Measurements from ENCODE around the gene OCIAD1.

Gene OCIAD1, protein sequence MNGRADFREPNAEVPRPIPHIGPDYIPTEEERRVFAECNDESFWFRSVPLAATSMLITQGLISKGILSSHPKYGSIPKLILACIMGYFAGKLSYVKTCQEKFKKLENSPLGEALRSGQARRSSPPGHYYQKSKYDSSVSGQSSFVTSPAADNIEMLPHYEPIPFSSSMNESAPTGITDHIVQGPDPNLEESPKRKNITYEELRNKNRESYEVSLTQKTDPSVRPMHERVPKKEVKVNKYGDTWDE

DNA sequence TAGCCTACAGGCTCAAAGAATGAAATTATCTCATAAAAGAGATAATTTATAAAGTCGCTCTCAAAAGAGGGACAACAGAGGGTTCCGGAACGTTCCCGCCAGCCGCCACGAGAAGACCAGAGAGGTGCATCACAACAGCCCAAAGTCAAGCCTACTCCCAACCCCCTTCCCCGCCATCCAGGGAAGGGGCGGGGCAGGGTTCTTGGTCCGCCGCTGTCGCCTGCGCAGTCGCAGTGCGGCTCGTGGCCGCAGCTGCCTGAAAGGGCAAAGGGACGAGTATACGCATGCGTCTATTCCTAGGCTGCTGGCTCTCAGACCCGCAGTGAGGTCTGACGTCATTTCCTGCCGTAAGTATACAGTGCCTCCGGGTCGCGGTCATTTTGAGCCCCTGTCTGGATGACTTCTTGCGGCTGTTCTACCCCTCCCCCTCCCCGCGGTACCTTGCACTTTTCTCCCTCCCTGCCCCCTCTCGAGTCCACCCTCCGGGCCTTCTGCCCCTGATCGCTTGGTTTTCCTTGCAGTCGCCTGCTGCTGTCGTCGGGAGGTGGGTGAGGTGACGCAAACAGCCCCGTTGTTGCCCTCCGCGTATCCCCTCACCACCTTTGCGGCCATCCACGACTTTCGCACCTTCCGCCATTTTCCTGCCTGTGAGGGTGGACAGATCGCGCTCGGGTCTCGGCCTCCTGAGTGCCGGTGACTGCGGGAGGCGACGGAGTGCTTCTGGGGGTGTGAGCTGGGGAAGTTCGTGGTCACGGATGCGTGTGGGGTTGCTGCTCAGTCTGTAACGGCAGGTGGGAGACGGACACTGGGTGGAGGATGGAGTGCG, at the start of gene OCIAD1:
Gene OCIAD1 (plus strand): TSS at position 383 of the 826 bp plus-strand sequence. CDS start 1,537 bp downstream, outside the sequence.
- TF ChIP-seq, protein P1, sequence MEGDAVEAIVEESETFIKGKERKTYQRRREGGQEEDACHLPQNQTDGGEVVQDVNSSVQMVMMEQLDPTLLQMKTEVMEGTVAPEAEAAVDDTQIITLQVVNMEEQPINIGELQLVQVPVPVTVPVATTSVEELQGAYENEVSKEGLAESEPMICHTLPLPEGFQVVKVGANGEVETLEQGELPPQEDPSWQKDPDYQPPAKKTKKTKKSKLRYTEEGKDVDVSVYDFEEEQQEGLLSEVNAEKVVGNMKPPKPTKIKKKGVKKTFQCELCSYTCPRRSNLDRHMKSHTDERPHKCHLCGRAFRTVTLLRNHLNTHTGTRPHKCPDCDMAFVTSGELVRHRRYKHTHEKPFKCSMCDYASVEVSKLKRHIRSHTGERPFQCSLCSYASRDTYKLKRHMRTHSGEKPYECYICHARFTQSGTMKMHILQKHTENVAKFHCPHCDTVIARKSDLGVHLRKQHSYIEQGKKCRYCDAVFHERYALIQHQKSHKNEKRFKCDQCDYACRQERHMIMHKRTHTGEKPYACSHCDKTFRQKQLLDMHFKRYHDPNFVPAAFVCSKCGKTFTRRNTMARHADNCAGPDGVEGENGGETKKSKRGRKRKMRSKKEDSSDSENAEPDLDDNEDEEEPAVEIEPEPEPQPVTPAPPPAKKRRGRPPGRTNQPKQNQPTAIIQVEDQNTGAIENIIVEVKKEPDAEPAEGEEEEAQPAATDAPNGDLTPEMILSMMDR (IDR thresholded peaks at IDR 0.05) = no peak

DNA sequence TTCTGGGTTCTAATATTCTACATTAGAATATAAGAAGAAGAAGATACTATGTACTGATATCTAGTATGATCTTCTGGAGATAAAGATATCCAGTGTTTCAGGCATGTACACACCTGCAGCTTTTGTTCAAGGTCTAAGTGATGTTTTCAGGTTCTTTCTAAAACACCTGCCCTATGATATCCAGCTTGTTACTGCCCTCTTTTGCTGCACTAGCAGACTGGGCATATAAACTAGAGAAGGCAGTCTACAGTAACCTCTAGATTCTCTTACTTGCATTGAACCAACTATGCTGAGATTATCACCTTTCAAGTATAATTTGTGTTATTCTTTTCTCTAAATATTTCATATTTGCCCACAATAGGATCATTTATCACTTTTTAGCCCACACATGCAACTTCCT, 48.9 kb upstream of the OCIAD1 start:
- TF ChIP-seq, protein P1 (IDR thresholded peaks at IDR 0.05) = no peak

DNA sequence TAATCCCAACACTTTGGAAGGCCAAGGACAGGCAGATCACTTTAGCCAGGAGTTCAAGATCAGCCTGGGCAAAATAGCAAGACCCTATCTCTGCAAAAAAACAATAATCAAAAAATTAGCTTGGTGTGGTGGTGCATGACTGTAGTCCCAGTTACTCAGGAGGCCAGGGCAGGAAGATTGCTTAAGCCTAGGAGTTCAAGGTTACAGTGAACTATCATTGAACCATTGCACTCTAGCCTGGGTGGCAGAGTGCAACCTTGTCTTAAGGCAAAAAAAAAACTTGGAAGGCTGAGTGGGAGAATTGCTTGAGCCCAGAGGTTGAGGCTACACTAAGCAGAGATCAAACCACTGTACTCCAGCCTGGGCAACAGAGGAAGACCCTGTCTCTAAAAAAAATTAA, 45.6 kb upstream of the OCIAD1 start:
- TF ChIP-seq, protein P1 (IDR thresholded peaks at IDR 0.05) = no peak

DNA sequence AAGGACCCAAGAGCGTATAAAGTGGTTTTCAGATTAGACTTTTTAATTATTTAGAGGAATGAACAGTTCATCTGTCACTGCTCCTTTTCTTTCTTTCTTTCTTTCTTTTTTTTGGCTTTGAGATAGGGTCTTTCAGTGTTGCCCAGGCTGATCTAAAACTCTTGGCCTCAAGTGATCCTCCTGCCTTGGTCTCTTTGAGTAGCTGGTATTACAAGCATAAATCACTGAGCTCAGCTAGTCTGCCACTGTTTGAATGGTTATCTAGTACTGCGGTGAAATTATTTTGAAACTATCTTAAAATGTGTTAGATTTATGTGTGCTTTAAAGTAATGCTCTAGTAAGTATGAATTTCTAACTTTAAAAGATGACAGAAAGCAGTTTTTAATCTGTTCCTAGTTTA, 44.3 kb upstream of the OCIAD1 start:
- TF ChIP-seq, protein P1 (IDR thresholded peaks at IDR 0.05) = no peak

DNA sequence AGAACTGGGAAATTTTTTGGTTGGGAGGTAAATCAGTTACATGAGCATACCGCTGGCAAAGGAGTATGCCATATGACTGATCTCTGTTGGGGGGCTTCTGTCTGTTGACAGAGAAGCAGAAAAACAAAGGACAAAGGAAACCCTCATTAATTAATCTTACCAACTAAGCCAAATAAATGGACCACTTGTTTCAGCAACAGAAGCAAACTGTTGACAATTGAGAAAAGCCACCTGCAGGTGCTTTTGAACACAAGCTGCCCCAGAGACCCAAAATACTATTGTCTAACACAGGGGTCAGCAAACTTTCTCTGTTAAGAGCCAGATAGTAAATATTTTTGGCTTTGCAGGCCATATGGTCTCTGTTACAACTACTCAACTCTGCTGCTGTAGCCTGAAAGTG, 43.8 kb upstream of the OCIAD1 start:
- TF ChIP-seq, protein P1 (IDR thresholded peaks at IDR 0.05) = no peak

DNA sequence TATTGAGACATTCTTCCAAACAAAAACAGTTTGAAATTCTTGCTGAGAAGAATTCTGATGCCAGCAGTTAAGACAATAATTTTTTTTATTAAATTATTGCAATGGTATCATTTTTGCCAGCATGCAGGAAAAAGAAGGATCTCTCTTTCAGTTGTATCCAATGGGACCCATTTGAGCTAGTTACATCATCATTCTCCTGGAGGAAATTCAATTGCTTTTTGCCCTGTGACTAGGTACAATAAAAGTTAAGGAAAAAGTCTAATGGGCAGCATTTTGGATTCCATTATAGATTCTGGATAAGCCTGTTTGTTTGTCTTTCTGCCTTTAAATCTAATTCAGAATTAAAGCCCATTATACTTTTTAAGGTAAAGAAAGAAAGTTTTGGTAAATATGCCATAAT, 40.3 kb upstream of the OCIAD1 start:
- TF ChIP-seq, protein P1 (IDR thresholded peaks at IDR 0.05) = no peak

DNA sequence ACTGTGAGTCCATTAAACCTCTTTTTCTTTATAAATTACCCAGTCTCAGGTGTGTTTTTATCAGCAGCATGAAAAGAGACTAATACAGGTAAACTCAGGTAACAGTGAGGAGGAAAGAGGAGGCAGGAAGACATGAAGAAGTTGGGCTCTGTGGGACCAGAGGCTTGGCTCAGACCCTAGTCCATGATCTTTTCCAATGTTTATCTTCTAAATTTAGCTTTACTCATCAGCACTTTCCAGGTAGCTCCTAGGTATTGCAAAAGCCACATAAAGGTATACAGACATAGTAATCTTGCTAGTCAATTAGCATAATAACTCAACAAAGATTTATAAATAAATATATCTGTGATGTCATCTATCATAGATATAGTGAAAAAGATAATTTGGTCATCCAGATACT, 39.6 kb upstream of the OCIAD1 start:
- TF ChIP-seq, protein P1 (IDR thresholded peaks at IDR 0.05) = no peak

All from LNCAP (cell line).